NK-92 treated with Interleukin-12 subunit alpha and Interleukin-12 subunit beta, amount 100 ng/mL, for 24 hours (cell line): ENCODE results near the gene AKR1C8.

ENCODE experiments used
- DNase-seq: peaks from one replicate; lab custom pipeline; 2025; lab: John Stamatoyannopoulos, UW

The AKR1C8 gene

DNA sequence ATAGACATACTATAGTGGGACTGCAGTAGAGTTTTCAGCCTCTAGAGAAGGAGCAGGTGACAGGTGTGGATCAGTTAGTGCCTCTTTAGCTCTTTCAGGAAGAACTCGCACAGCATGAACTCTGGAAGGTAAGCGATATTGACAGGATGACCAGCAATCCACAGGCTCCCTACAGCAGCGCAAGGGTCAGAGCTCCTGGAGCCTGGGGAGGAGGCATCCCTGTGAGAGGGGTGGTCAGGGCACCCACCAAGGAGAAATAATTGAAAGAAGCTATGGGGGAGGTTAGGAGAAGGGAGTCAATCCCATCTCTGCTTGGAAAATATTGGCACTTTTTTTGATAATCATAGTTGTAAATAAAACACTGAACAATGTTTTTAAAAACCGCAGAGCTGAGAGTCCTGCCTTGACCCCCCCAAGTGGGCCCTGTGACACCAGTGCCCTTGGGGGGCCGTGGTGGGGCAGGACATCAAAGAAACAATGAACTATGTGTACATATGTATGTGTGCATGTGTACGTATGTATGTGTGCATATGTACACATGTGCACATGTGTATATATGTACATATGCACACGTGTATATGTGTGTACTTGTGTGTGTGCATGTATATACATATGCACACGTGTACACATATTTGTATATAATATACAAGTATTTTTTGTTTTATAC lies 77.0 kb downstream of the AKR1C8 start:
- no peak for DNase-seq

DNA sequence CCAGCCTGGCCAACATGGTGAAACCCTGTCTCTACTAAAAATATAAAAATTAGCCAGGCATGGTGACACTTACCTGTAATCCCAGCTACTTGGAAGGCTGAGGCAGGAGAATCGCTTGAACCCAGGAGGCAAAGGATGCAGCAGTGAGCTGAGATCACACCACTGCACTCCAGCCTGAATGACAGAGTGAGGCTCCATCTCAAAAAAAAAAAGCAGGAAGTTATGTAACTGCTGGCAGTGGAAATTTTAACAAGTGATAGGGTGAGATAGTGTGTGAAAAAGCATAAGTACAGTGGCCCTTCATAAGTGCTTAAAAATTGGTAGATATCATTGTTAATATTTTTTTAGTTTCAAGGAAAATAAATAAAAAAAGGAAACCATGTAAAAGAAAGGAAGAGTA lies 78.4 kb downstream of the AKR1C8 start:
- no peak for DNase-seq

DNA sequence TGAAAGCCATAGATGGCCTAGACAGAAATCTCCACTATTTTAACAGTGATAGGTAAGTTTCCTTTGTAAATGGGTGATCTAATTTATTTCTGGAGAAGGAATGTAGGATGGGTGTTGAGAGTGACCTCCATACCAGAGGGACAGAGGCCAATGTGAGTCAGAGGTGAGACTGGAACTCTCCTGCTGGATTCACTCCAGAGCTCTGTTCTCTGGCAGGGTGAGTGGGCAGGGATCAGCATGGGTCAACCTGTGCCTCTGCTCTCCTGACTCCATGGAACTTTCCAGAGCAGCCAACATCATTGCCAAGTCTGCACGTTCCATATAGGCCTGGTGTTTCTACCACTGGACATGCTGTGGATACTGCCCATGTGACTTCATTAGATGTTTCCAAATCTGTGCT lies 79.3 kb downstream of the AKR1C8 start:
- DNase-seq, result no peak
